Chondrocyte (in vitro differentiated cells): ENCODE measurements around the gene CAPN5. TPM values are rescaled to one million over a fixed set of nuclear protein-coding genes. Genes with fewer than 3 reads are reported as not detected.

Experiments
- DNase-seq: peaks from one replicate; pipeline ENCODE4 v3.0.0; 2021; ENCODE audit warnings: mixed read lengths, low spot score
- H3K27ac Mint-ChIP-seq: one replicate; pipeline ENCODE4 v1.8.0; 2021; ENCODE audit warnings: mild to moderate bottlenecking, moderate library complexity, mixed read lengths; ENCODE audit not compliant: unreplicated experiment
- H3K27me3 Mint-ChIP-seq: 2 replicates; pipeline ENCODE4 v1.8.0; 2021; ENCODE audit warnings: low read depth, mixed read lengths
- H3K36me3 Mint-ChIP-seq: 2 replicates; pipeline ENCODE4 v1.8.0; 2021; ENCODE audit warnings: low read depth, mixed read lengths
- H3K4me1 Mint-ChIP-seq: 2 replicates; pipeline ENCODE4 v1.8.0; 2021; ENCODE audit warnings: low read depth, mild to moderate bottlenecking, mixed read lengths
- H3K4me3 Mint-ChIP-seq: one replicate; pipeline ENCODE4 v1.8.0; 2021; ENCODE audit warnings: mild to moderate bottlenecking, moderate library complexity, mixed read lengths; ENCODE audit not compliant: unreplicated experiment
- H3K9me3 Mint-ChIP-seq: 2 replicates; pipeline ENCODE4 v1.8.0; 2021; ENCODE audit warnings: low read depth, mixed read lengths
- total RNA-seq: library from RNA; stranded (reverse); gene quantifications from 3 replicates; pipeline ENCODE4 v1.2.1, GENCODE V29; 2021
- TF ChIP-seq, protein P1 (sequence below): fragments of 200-600 bp; sonication (generic); IDR thresholded peaks from 2 replicates; pipeline ENCODE4 v1.5.0; 2021; ENCODE audit warnings: antibody characterized with exemption, mild to moderate bottlenecking, moderate library complexity

The CAPN5 gene
- total RNA-seq, 1 donor from 2014 or later = 11.9 TPM

- H3K4me1 Mint-ChIP-seq = no peaks in the 10 kb centered on the region
- no peak overlapping the region for H3K27ac Mint-ChIP-seq
- H3K4me3 Mint-ChIP-seq = no peak overlapping the region
- peaks cover 20% of the 10 kb centered on the region for H3K27me3 Mint-ChIP-seq
- no peaks in the 10 kb centered on the region for H3K36me3 Mint-ChIP-seq
- H3K9me3 Mint-ChIP-seq = no peaks in the 10 kb centered on the region
- TF ChIP-seq, protein P1, sequence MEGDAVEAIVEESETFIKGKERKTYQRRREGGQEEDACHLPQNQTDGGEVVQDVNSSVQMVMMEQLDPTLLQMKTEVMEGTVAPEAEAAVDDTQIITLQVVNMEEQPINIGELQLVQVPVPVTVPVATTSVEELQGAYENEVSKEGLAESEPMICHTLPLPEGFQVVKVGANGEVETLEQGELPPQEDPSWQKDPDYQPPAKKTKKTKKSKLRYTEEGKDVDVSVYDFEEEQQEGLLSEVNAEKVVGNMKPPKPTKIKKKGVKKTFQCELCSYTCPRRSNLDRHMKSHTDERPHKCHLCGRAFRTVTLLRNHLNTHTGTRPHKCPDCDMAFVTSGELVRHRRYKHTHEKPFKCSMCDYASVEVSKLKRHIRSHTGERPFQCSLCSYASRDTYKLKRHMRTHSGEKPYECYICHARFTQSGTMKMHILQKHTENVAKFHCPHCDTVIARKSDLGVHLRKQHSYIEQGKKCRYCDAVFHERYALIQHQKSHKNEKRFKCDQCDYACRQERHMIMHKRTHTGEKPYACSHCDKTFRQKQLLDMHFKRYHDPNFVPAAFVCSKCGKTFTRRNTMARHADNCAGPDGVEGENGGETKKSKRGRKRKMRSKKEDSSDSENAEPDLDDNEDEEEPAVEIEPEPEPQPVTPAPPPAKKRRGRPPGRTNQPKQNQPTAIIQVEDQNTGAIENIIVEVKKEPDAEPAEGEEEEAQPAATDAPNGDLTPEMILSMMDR = no peak
- no peak for DNase-seq
These were observed 35.2 kb upstream of the CAPN5 start for GRCh38 chr11:77031599-77031998.

GRCh38 chr11:77035039-77035438 is 31.7 kb upstream of the CAPN5 start:
- H3K9me3 Mint-ChIP-seq = no peaks in the 10 kb centered on the region
- DNase-seq = no peak
- H3K4me1 Mint-ChIP-seq = no peaks in the 10 kb centered on the region
- H3K4me3 Mint-ChIP-seq = no peak overlapping the region
- H3K27ac Mint-ChIP-seq = no peak overlapping the region
- TF ChIP-seq, protein P1 = no peak
- H3K36me3 Mint-ChIP-seq = no peaks in the 10 kb centered on the region
- peaks cover 31% of the 10 kb centered on the region for H3K27me3 Mint-ChIP-seq

DNA sequence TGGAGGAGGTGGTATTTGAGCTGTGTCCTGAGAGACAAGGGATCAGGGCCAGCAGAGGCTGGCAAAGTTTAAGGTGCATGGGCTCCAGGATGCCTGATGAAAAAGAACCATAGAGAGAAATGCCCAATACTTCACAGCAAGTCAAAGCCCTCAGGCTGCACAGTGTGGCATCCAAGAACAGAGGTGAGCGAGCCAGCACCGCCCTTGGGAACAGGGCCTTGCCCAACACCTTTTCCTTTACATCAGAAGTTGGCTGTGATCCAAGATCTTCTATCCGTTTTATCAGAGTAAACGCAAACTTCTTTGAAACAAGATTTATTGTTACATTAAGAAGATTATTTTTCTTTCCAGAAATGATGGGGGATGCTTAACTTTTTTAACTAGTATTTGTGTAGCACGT is 31.2 kb upstream of the CAPN5 start:
- Mint-ChIP-seq H3K27me3 (peaks cover 25% of the 10 kb centered on the region), H3K4me3 (no peak overlapping the region), H3K4me1 (no peaks in the 10 kb centered on the region), H3K36me3 (no peaks in the 10 kb centered on the region), H3K9me3 (no peaks in the 10 kb centered on the region), H3K27ac (no peak overlapping the region)
- DNase-seq = no peak
- TF ChIP-seq, protein P1 = no peak

- H3K27me3 Mint-ChIP-seq = peaks cover 20% of the 10 kb centered on the region
- no peak for DNase-seq
- no peaks in the 10 kb centered on the region for H3K9me3 Mint-ChIP-seq
- H3K4me1 Mint-ChIP-seq = peaks cover 4% of the 10 kb centered on the region
- TF ChIP-seq, protein P1 = no peak
- H3K4me3 Mint-ChIP-seq = no peak overlapping the region
- H3K27ac Mint-ChIP-seq = no peak overlapping the region
- peaks cover 2% of the 10 kb centered on the region for H3K36me3 Mint-ChIP-seq
These were observed 30.4 kb upstream of the CAPN5 start for GRCh38 chr11:77036398-77036797.

GRCh38 chr11:77037057-77037456 is 29.7 kb upstream of the CAPN5 start:
- TF ChIP-seq, protein P1 = no peak
- H3K27ac Mint-ChIP-seq = no peak overlapping the region

More at GRCh38 chr11:77037057-77037456, 29.7 kb upstream of the CAPN5 start:
- DNase-seq = no peak
- H3K4me1 Mint-ChIP-seq = peaks cover 4% of the 10 kb centered on the region
- H3K4me3 Mint-ChIP-seq = no peak overlapping the region
- no peaks in the 10 kb centered on the region for H3K9me3 Mint-ChIP-seq
- H3K36me3 Mint-ChIP-seq = peaks cover 2% of the 10 kb centered on the region
- peaks cover 19% of the 10 kb centered on the region for H3K27me3 Mint-ChIP-seq
